Neural progenitor cell (in vitro differentiated cells): ENCODE measurements around the gene COA8. TPM values are rescaled to one million over a fixed set of nuclear protein-coding genes. Genes with fewer than 3 reads are reported as not detected.

Experiments
- DNase-seq: peaks from one replicate; pipeline ENCODE4 v3.0.0-alpha.2; 2016; ENCODE audit warnings: low spot score
- H2AFZ ChIP-seq: fragments of 200-600 bp; sonication (generic); replicated peaks from 2 replicates; pipeline ENCODE4 v1.6.1; 2016; ENCODE audit warnings: antibody characterized with exemption
- H3F3A ChIP-seq: fragments of 200-600 bp; sonication (generic); 2 replicates; pipeline ENCODE4 v1.6.1; 2016; ENCODE audit warnings: antibody characterized with exemption, low read depth
- H3K27ac ChIP-seq: fragments of 200-600 bp; sonication (generic); 2 replicates; pipeline ENCODE4 v1.5.1; 2016; ENCODE audit warnings: mild to moderate bottlenecking
- H3K27me3 ChIP-seq: fragments of 200-600 bp; sonication (generic); 2 replicates; pipeline ENCODE4 v1.6.1; 2016; ENCODE audit warnings: mild to moderate bottlenecking, moderate library complexity
- H3K36me3 ChIP-seq: fragments of 200-600 bp; sonication (generic); 2 replicates; pipeline ENCODE4 v1.5.1; 2016
- H3K4me1 ChIP-seq: fragments of 200-600 bp; sonication (generic); 2 replicates; pipeline ENCODE4 v1.6.1; 2016; ENCODE audit warnings: mixed run types
- H3K4me2 ChIP-seq: fragments of 200-600 bp; sonication (generic); 2 replicates; pipeline ENCODE4 v1.6.1; 2016
- H3K4me3 ChIP-seq: fragments of 200-600 bp; sonication (generic); 2 replicates; pipeline ENCODE4 v1.5.1; 2016
- H3K79me2 ChIP-seq: fragments of 200-600 bp; sonication (generic); 2 replicates; pipeline ENCODE4 v1.6.1; 2016; ENCODE audit warnings: low read depth
- H3K9ac ChIP-seq: fragments of 200-600 bp; sonication (generic); 2 replicates; pipeline ENCODE4 v1.6.1; 2016
- H3K9me3 ChIP-seq: fragments of 200-600 bp; sonication (generic); 2 replicates; pipeline ENCODE4 v1.5.1; 2016; ENCODE audit warnings: low read depth
- H4K20me1 ChIP-seq: fragments of 200-600 bp; sonication (generic); 2 replicates; pipeline ENCODE4 v1.6.1; 2016; ENCODE audit warnings: low read depth
- H3K27ac Mint-ChIP-seq: 3 replicates; pipeline ENCODE4 v1.8.0; 2021; ENCODE audit warnings: mixed read lengths
- H3K27me3 Mint-ChIP-seq: 2 replicates; pipeline ENCODE4 v1.8.0; 2022; ENCODE audit warnings: low read depth, mild to moderate bottlenecking, inconsistent platforms, moderate library complexity, mixed read lengths; ENCODE audit not compliant: insufficient read depth
- H3K36me3 Mint-ChIP-seq: 3 replicates; pipeline ENCODE4 v1.8.0; 2021; ENCODE audit warnings: mixed read lengths
- H3K4me1 Mint-ChIP-seq: 3 replicates; pipeline ENCODE4 v1.8.0; 2021; ENCODE audit warnings: mixed read lengths
- H3K4me3 Mint-ChIP-seq: 3 replicates; pipeline ENCODE4 v1.8.0; 2021; ENCODE audit warnings: mild to moderate bottlenecking, moderate library complexity, mixed read lengths
- H3K9me3 Mint-ChIP-seq: 3 replicates; pipeline ENCODE4 v1.8.0; 2020; ENCODE audit warnings: mixed read lengths
- EZH2 ChIP-seq: fragments of 200-600 bp; sonication (generic); IDR thresholded peaks from 2 replicates; pipeline ENCODE4 v1.6.1; 2017; ENCODE audit warnings: antibody characterized with exemption, mild to moderate bottlenecking, moderate library complexity
- EZH2phosphoT487 ChIP-seq: fragments of 200-600 bp; sonication (generic); IDR thresholded peaks from 2 replicates; pipeline ENCODE4 v1.6.1; 2017; ENCODE audit warnings: antibody characterized with exemption
- total RNA-seq: library from RNA; depleted of rRNA; stranded (reverse); fragments of >200 nt; gene quantifications from 2 replicates; pipeline ENCODE4 v1.2.3, GENCODE V29; 2015; ENCODE audit warnings: low replicate concordance
- TF ChIP-seq, protein P1 (sequence below): fragments of 200-600 bp; sonication (generic); IDR thresholded peaks from 2 replicates; pipeline ENCODE4 v1.5.1; 2017; ENCODE audit warnings: antibody characterized with exemption, mild to moderate bottlenecking

Gene COA8
- total RNA-seq, 1 donor from 2014 or later = 72.3 TPM

GRCh38 chr14:103630364-103631108, 67.8 kb downstream of the COA8 start:
- Mint-ChIP-seq H3K4me3 (peak overlapping the region; percentile 96), H3K27ac (no peak overlapping the region), H3K9me3 (no peaks in the 10 kb centered on the region), H3K4me1 (peaks cover 31% of the 10 kb centered on the region), H3K36me3 (peaks cover 13% of the 10 kb centered on the region), H3K27me3 (peaks cover 6% of the 10 kb centered on the region)
- H3K4me3 ChIP-seq = peak overlapping the region; percentile 94
- H3K9me3 ChIP-seq = no peaks in the 10 kb centered on the region
- peak overlapping the region; percentile 84 for H3K9ac ChIP-seq
- peaks cover 8% of the 10 kb centered on the region for H3K4me1 ChIP-seq
- peaks cover 12% of the 10 kb centered on the region for H3F3A ChIP-seq
- peaks cover 61% of the 10 kb centered on the region for H4K20me1 ChIP-seq
- DNase-seq = no peak
- H3K27ac ChIP-seq = no peak overlapping the region
- H3K4me2 ChIP-seq = peak overlapping the region; percentile 94
- TF ChIP-seq EZH2 (no peak), EZH2phosphoT487 (no peak)
- TF ChIP-seq, protein P1, sequence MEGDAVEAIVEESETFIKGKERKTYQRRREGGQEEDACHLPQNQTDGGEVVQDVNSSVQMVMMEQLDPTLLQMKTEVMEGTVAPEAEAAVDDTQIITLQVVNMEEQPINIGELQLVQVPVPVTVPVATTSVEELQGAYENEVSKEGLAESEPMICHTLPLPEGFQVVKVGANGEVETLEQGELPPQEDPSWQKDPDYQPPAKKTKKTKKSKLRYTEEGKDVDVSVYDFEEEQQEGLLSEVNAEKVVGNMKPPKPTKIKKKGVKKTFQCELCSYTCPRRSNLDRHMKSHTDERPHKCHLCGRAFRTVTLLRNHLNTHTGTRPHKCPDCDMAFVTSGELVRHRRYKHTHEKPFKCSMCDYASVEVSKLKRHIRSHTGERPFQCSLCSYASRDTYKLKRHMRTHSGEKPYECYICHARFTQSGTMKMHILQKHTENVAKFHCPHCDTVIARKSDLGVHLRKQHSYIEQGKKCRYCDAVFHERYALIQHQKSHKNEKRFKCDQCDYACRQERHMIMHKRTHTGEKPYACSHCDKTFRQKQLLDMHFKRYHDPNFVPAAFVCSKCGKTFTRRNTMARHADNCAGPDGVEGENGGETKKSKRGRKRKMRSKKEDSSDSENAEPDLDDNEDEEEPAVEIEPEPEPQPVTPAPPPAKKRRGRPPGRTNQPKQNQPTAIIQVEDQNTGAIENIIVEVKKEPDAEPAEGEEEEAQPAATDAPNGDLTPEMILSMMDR = no peak
- peaks cover 6% of the 10 kb centered on the region for H3K27me3 ChIP-seq
- H3K36me3 ChIP-seq = no peaks in the 10 kb centered on the region
- peaks cover 63% of the 10 kb centered on the region for H3K79me2 ChIP-seq
- no peak overlapping the region for H2AFZ ChIP-seq

- peaks cover 22% of the 10 kb centered on the region for H3K4me1 Mint-ChIP-seq
- peaks cover 80% of the 10 kb centered on the region for H4K20me1 ChIP-seq
- H3K4me3 ChIP-seq = no peak overlapping the region
- no peaks in the 10 kb centered on the region for H3K9me3 Mint-ChIP-seq
- H2AFZ ChIP-seq = no peak overlapping the region
- H3K4me3 Mint-ChIP-seq = no peak overlapping the region
- no peaks in the 10 kb centered on the region for H3K9me3 ChIP-seq
- peaks cover 27% of the 10 kb centered on the region for H3K36me3 Mint-ChIP-seq
- H3K4me2 ChIP-seq = no peak overlapping the region
- no peak overlapping the region for H3K27ac Mint-ChIP-seq
- H3F3A ChIP-seq = peaks cover 12% of the 10 kb centered on the region
- H3K27me3 ChIP-seq = no peaks in the 10 kb centered on the region
- H3K9ac ChIP-seq = no peak overlapping the region
- no peak overlapping the region for H3K27ac ChIP-seq
- H3K4me1 ChIP-seq = peaks cover 8% of the 10 kb centered on the region
- peaks cover 92% of the 10 kb centered on the region for H3K79me2 ChIP-seq
- no peaks in the 10 kb centered on the region for H3K36me3 ChIP-seq
- H3K27me3 Mint-ChIP-seq = peaks cover 3% of the 10 kb centered on the region
- peak; percentile 34 for DNase-seq
- TF ChIP-seq EZH2 (no peak), EZH2phosphoT487 (no peak)
- TF ChIP-seq, protein P1 = no peak
Measured at GRCh38 chr14:103633391-103633790, 70.6 kb downstream of the COA8 start.

- Histone ChIP-seq H3K27me3 (no peaks in the 10 kb centered on the region), H3K79me2 (peaks cover 99% of the 10 kb centered on the region), H3K4me3 (no peak overlapping the region), H3K27ac (no peak overlapping the region), H4K20me1 (peaks cover 87% of the 10 kb centered on the region), H3K4me1 (peaks cover 8% of the 10 kb centered on the region), H3F3A (peaks cover 8% of the 10 kb centered on the region), H2AFZ (no peak overlapping the region), H3K9me3 (no peaks in the 10 kb centered on the region), H3K9ac (no peak overlapping the region), H3K4me2 (no peak overlapping the region), H3K36me3 (no peaks in the 10 kb centered on the region)
- TF ChIP-seq, protein P1 = no peak
- TF ChIP-seq EZH2phosphoT487 (no peak), EZH2 (no peak)
- H3K4me1 Mint-ChIP-seq = peaks cover 22% of the 10 kb centered on the region
- H3K36me3 Mint-ChIP-seq = peaks cover 33% of the 10 kb centered on the region
- peak overlapping the region; percentile 6 for H3K4me3 Mint-ChIP-seq
- no peaks in the 10 kb centered on the region for H3K9me3 Mint-ChIP-seq
- DNase-seq = no peak
- peaks cover 3% of the 10 kb centered on the region for H3K27me3 Mint-ChIP-seq
- no peak overlapping the region for H3K27ac Mint-ChIP-seq
Measured at GRCh38 chr14:103634156-103634555, 71.4 kb downstream of the COA8 start.
